SKM-1 (cell line): ENCODE data around the gene GPAT2.
"Not testable (repeated sequence)": the region's sequence is repeated elsewhere in the genome, so short reads cannot be mapped to it uniquely, and the experiment has no call there.

ENCODE experiments used
- DNase-seq: peaks from one replicate; lab custom pipeline; 2025; ENCODE audit not compliant: unreplicated experiment; lab: John Stamatoyannopoulos, UW

The GPAT2 gene

DNA sequence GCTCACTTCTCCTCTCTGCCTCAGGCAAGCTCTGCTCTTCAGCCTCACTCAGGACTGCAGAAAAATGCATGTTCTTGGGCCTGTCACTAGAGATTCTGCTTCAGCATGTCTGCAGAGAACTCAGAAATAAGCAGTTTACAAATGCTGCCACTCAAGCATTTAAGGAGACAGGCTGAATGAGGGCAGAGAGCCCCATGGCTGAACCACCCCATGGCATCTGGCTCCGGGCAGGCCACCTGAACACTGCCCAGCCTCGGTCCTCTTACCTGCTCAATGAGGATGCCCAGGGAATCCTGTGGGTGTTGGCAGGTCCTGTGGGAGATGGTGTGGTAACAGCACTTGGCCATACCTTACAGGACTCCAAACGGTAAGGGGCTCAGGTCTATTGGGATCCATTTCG, 31.2 kb upstream of the GPAT2 start:
- not testable (repeated sequence) for DNase-seq

DNA sequence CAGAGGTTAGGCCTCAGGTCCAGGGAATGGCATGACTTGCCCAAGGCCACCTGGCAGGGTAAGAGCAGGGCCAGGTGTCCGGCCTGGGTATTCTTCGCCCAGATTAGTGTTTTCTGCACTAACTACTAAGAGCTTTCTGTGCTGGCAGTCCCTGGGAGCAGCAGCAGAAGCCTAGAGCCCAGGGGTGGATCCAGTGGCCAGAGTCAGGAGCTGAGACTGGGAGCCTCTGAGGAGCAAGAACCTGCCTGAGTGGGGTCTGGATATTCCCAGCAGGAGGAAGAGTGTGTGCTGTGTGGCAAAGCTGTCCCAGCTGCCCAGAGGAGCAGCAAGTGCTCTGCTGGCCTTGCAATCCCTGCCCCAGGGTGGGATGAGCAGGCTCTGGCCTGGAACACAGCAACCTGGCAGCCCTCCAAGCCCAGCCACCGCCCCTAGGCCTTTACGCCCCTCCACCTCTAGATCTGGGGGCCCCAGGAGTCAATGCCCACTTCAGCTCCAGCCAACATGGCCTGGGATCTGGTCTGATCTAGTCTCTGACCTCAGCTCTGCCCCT, 30.7 kb upstream of the GPAT2 start:
- no peak for DNase-seq

- DNase-seq, result not testable (repeated sequence)
Measured at GRCh38 chr2:96064760-96065159, 30.0 kb upstream of the GPAT2 start.

- DNase-seq, result not testable (repeated sequence)
Measured at GRCh38 chr2:96064047-96064675, 29.4 kb upstream of the GPAT2 start.

DNA sequence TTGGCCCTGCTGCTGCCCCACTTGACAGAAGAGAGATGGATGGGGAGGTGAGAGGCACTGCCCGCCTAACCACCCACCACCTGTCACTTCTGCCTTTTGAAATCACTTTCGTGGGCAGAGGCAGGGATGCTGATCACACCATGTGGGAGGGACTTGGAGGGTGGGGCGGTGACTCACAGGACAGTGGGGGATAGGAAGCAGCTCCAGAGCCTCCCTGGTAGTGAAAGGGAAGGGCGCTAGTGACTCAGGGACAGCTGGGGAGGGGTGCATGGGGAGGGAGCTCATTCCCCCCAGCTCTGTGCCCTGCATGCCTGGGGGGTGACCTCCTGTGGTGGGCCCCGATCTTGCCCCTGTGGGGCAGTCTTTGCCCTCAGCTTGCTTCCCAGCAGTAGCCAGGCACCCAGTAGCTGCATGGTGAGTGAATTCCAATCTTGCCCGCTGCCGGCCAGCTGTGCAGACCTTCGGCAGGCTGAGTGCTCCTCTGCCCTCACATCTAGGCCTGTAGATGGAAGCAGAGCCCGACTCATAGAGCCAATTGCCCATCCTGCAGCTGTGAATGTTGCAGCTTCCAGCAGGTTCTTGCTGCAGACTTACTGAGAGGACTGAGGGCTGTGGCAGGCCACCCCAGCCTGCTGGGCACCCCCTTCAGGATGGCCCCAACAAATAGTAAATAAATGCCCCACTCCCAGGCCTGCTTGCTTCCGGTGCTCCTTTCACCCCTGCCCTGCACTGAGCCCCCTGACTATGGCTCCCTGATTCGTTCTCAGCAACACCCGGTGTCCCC, 28.6 kb upstream of the GPAT2 start:
- not testable (repeated sequence) for DNase-seq

GRCh38 chr2:96062483-96062882, 27.8 kb upstream of the GPAT2 start:
- not testable (repeated sequence) for DNase-seq

DNA sequence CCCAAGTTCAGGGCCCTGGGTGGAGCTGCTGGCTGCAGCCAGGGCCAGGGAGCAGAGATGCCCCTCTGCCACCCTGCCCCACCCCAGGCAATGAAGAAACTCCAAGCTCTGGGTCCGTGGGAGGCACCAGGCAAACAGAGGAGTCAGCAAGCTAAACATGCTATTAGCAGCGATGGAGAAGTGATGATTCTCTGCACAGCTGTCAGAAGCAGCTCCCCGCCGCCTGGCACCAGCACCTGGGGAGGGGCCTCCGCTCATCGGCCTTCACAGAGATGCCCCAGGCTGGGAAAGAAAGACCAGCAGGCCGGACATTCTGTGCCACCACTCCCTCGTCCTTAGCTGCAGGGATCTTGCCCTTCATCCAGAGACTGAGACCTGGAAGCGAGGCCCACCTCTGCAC, 27.2 kb upstream of the GPAT2 start:
- not testable (repeated sequence) for DNase-seq

GRCh38 chr2:96061197-96061817, 26.6 kb upstream of the GPAT2 start:
- not testable (repeated sequence) for DNase-seq

GRCh38 chr2:96060325-96060724, 25.6 kb upstream of the GPAT2 start:
- DNase-seq, result not testable (repeated sequence)

DNA sequence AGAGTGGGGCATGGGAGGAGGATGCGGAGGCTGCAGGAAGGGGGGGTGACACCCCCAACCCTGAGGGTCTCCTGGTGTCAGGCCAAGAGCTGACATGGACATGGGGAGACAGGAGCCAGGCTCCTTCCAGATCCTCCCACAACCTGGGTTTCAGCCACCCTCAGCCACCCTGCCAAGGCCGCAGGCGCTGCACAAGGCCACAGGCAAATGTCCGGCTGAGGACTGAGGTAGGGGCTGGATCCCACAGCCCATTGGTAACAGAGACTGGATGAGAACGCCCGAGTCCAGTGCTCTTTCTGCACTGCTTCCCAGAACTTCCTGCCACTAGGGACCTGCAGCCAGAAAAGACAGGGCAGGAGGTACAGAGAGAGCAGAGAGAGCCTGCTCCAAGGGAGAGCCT, 24.7 kb upstream of the GPAT2 start:
- DNase-seq, result not testable (repeated sequence)

DNA sequence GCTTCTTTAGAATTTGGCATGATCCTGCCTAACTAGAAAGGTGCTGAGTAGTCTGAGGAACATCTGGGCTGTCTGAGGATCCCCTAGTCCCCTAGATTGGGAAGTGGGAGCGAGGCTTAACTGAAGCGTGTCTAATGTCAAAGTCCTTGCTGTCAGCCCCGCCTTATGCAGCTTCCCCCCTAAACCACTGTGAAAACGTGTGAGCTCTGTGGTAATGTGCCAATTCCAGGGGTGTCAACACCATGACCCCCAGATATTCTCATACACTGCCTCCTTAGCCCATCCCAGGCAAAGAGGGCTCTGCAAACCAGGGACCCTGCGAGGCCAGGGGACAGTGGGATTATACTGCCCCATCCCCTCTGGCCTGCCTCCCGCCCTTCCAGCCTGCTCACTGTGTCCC, 21.1 kb upstream of the GPAT2 start:
- DNase-seq, result not testable (repeated sequence)

DNA sequence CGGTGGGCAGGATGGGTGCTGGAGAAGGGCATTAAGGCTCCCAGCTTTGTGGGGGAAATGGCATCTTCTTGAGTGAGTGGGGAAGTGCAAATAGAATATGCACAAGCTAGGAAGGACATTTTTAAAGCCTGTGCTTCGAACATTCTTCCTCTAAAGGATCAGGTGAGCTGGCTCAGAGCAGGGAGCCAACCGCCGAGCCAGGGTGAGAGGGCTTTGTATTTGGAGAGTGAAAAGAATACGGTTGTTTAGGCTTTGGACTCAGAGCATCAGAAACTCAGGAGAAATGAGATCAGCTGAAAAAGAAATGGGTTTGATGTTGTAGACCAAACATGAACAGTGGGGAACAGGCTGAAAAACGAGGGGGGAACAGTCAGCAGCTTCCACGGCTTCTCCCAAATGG, 19.8 kb upstream of the GPAT2 start:
- DNase-seq, result not testable (repeated sequence)

DNA sequence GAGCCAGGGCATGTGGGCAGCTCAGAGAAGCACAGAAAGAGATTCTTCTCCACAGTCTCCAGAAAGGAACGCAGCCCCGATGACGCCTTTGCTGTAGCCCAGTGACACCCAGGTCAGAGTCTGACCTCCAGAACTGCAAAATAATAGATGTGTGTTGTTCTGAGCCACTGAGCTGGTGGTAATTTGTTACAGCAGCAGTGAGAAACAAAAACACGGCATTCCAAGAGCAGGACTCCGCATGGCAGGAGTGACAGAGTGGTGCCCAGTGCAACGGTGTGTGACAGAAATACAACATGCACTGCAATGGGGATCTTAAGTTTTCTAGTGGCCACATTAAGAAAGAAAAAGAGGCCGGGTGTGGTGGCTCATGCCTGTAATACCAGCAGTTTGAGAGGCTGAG, 18.7 kb upstream of the GPAT2 start:
- not testable (repeated sequence) for DNase-seq

- not testable (repeated sequence) for DNase-seq
Measured at GRCh38 chr2:96052632-96053031, 17.9 kb upstream of the GPAT2 start.

- not testable (repeated sequence) for DNase-seq
Measured at GRCh38 chr2:96049917-96050262, 15.2 kb upstream of the GPAT2 start.

- DNase-seq, result not testable (repeated sequence)
Measured at GRCh38 chr2:96049049-96049916, 14.6 kb upstream of the GPAT2 start.

GRCh38 chr2:96035554-96035953, 838 bp upstream of the GPAT2 start:
- not testable (repeated sequence) for DNase-seq

GRCh38 chr2:96033997-96034396, 719 bp downstream of the GPAT2 start:
- not testable (repeated sequence) for DNase-seq

DNA sequence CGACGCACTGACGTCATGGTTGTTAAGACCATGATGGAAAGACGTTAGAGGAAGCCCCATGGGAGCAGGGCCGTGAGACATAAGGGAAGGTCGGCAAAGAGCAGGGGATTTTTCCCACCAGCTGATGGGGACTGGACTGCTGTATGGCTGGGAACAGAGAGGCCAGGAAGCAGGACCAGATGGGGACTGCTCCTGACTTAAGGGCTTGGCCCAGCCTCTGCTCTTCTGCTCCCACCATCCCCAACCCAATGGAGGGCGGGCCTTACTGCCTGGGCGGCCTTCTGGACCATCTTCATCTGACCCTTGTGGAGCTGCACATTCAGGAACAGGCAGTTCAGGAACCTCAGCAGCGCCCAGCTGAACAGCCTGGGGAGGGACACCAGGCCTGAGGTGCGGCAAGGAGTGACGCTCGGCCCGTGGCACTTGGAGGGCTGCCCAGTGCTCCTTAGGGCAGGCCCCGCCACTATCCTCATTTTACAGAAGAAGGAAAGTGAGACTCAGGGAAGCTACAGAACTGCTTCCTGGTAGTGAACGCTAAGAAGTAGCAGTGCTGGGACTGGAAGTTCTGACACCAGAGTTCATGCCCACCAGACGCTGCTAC, 6.9 kb downstream of the GPAT2 start:
- DNase-seq, result not testable (repeated sequence)

GRCh38 chr2:96025755-96026154, 9.0 kb downstream of the GPAT2 start:
- DNase-seq, result not testable (repeated sequence)

GRCh38 chr2:96025194-96025492, 9.6 kb downstream of the GPAT2 start:
- DNase-seq, result no peak
